ENCODE measurements around the gene UBE2M. TPM values are rescaled to one million over a fixed set of nuclear protein-coding genes. Genes with fewer than 3 reads are reported as not detected.

The UBE2M gene
- total RNA-seq, 1 experiment from 2014 or later: 243 TPM

GRCh38 chr19:58535857-58536256, 22.6 kb downstream of the UBE2M start:
- Histone ChIP-seq H4K20me1 (ENCODE audit: low read length) (no peaks in the 10 kb centered on the region), H3K36me3 (ENCODE audit: low read depth, low read length) (no peaks in the 10 kb centered on the region), H3K4me1 (ENCODE audit: insufficient read depth, low read length) (no peaks in the 10 kb centered on the region), H2AFZ (ENCODE audit: low read length) (no peak overlapping the region), H3F3A (ENCODE audit: low read length, unreplicated experiment) (no peaks in the 10 kb centered on the region), H3K9me3 (ENCODE audit: low read length) (no peaks in the 10 kb centered on the region), H3K27ac (ENCODE audit: low read length) (no peak overlapping the region), H3K4me2 (ENCODE audit: low read length) (no peak overlapping the region), H3K27me3 (ENCODE audit: low read length) (peaks cover 18% of the 10 kb centered on the region), H3K9me2 (replicated peaks; ENCODE audit: low read length) (no peaks in the 10 kb centered on the region), H3K79me2 (ENCODE audit: low read length) (no peaks in the 10 kb centered on the region), H3K9ac (ENCODE audit: low read length) (no peak overlapping the region), H3K4me3 (ENCODE audit: low read length) (no peak overlapping the region)
- ATAC-seq (no peak), DNase-seq (no peak)
- POLR2A ChIA-PET (ENCODE audit: unreplicated experiment): no interaction called here
- CTCF ChIA-PET: no interaction called here
- intact Hi-C loops (cut with micrococcal nuclease): no loop called here
- no TSS peak for BruUV-seq (replicated peaks)
- TF ChIP-seq EZH2phosphoT487 (IDR thresholded peaks at IDR 0.05; ENCODE audit: borderline replicate concordance, low read length): no peak
- TF ChIP-seq EZH2 (IDR thresholded peaks at IDR 0.05; ENCODE audit: low read length, unreplicated experiment): no peak
- TF ChIP-seq CTCF (conservative IDR thresholded peaks at IDR 0.05; ENCODE audit: low read depth, low read length): no peak

GRCh38 chr19:58531034-58531840, 27.2 kb downstream of the UBE2M start:
- POLR2A ChIA-PET (ENCODE audit: unreplicated experiment): no interaction called here
- no TSS peak for BruUV-seq (replicated peaks)

More at GRCh38 chr19:58531034-58531840, 27.2 kb downstream of the UBE2M start:
- no peak overlapping the region for H3K4me3 ChIP-seq (ENCODE audit: low read length)
- TF ChIP-seq EZH2 (IDR thresholded peaks at IDR 0.05; ENCODE audit: low read length, unreplicated experiment) (no peak), CTCF (conservative IDR thresholded peaks at IDR 0.05; ENCODE audit: low read depth, low read length) (no peak), EZH2phosphoT487 (IDR thresholded peaks at IDR 0.05; ENCODE audit: borderline replicate concordance, low read length) (no peak)
- intact Hi-C loops (cut with micrococcal nuclease): no loop called here
- no peaks in the 10 kb centered on the region for H3K4me1 ChIP-seq (ENCODE audit: insufficient read depth, low read length)
- H3K4me2 ChIP-seq (ENCODE audit: low read length): no peak overlapping the region
- DNase-seq (no peak), ATAC-seq (no peak)
- CTCF ChIA-PET: no interaction called here
- H3F3A ChIP-seq (ENCODE audit: low read length, unreplicated experiment): no peaks in the 10 kb centered on the region
- H3K36me3 ChIP-seq (ENCODE audit: low read depth, low read length): no peaks in the 10 kb centered on the region
- no peaks in the 10 kb centered on the region for H3K9me3 ChIP-seq (ENCODE audit: low read length)
- H2AFZ ChIP-seq (ENCODE audit: low read length): no peak overlapping the region
- no peak overlapping the region for H3K9ac ChIP-seq (ENCODE audit: low read length)
- H3K27ac ChIP-seq (ENCODE audit: low read length): no peak overlapping the region
- peaks cover 36% of the 10 kb centered on the region for H3K27me3 ChIP-seq (ENCODE audit: low read length)
- no peaks in the 10 kb centered on the region for H3K79me2 ChIP-seq (ENCODE audit: low read length)
- no peaks in the 10 kb centered on the region for H3K9me2 ChIP-seq (replicated peaks; ENCODE audit: low read length)
- no peaks in the 10 kb centered on the region for H4K20me1 ChIP-seq (ENCODE audit: low read length)
